ENCODE results near the gene ATP13A4.

ATP13A4 gene

GRCh38 chr3:193496658-193497057 lies 58.0 kb downstream of the ATP13A4 start:
- FAIRE-seq = no peak

- no peak for FAIRE-seq
These were observed 63.7 kb downstream of the ATP13A4 start for GRCh38 chr3:193491026-193491425.

GRCh38 chr3:193490580-193490979 lies 64.1 kb downstream of the ATP13A4 start:
- FAIRE-seq = no peak

- FAIRE-seq = no peak
These were observed 64.7 kb downstream of the ATP13A4 start for GRCh38 chr3:193489949-193490348.

- no peak for FAIRE-seq
These were observed 66.0 kb downstream of the ATP13A4 start for GRCh38 chr3:193488741-193489140.

GRCh38 chr3:193483988-193484539 lies 70.6 kb downstream of the ATP13A4 start:
- no peak for FAIRE-seq

GRCh38 chr3:193481436-193481835 lies 73.3 kb downstream of the ATP13A4 start:
- FAIRE-seq = no peak

- FAIRE-seq = no peak
These were observed 80.2 kb downstream of the ATP13A4 start for GRCh38 chr3:193474446-193474845.

- FAIRE-seq = no peak
These were observed 84.0 kb downstream of the ATP13A4 start for GRCh38 chr3:193470710-193471109.

- no peak for FAIRE-seq
These were observed 88.6 kb downstream of the ATP13A4 start for GRCh38 chr3:193465992-193466608.

- FAIRE-seq = no peak
These were observed 89.8 kb downstream of the ATP13A4 start for GRCh38 chr3:193464889-193465288.

GRCh38 chr3:193457526-193457925 lies 97.2 kb downstream of the ATP13A4 start:
- FAIRE-seq = no peak

GRCh38 chr3:193452338-193452737 lies 102.4 kb downstream of the ATP13A4 start:
- FAIRE-seq = no peak

GRCh38 chr3:193451902-193452301 lies 102.8 kb downstream of the ATP13A4 start:
- no peak for FAIRE-seq

- FAIRE-seq = no peak
These were observed 107.6 kb downstream of the ATP13A4 start for GRCh38 chr3:193446965-193447602.

- FAIRE-seq = no peak
These were observed 115.3 kb downstream of the ATP13A4 start for GRCh38 chr3:193439423-193439822.

- FAIRE-seq = no peak
These were observed 135.9 kb downstream of the ATP13A4 start for GRCh38 chr3:193418576-193419373.

GRCh38 chr3:193416629-193417028 lies 138.1 kb downstream of the ATP13A4 start:
- no peak for FAIRE-seq

- FAIRE-seq = no peak
These were observed 147.0 kb downstream of the ATP13A4 start for GRCh38 chr3:193407688-193408087.

GRCh38 chr3:193407112-193407511 lies 147.6 kb downstream of the ATP13A4 start:
- FAIRE-seq = no peak

- FAIRE-seq = no peak
These were observed 151.4 kb downstream of the ATP13A4 start for GRCh38 chr3:193403307-193403706.

GRCh38 chr3:193400304-193400703 lies 154.4 kb downstream of the ATP13A4 start:
- FAIRE-seq = no peak

GRCh38 chr3:193396451-193397244 lies 158.0 kb downstream of the ATP13A4 start:
- FAIRE-seq = no peak
